ENCODE measurements around the gene LRP1B.

Gene LRP1B

DNA sequence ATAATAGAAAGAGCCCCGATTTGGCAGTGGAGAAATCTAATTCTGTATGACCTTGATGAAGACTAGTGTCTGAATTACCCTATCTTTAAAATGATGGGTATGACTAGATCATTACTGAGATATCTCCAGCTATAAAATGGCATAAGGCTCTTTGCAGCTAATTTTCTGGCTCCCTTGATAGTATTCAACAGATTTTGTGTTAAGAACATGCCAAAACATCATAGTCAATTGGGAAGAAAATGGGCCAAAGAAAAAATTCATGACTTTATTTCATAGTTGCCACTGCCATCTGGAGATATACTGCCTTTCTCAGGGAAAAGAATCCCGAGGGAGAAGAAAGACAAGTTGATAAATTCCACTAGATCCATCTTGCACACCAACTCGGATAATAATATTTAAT, 1618.7 kb downstream of the LRP1B start:
- TF ChIP-seq, protein P1, sequence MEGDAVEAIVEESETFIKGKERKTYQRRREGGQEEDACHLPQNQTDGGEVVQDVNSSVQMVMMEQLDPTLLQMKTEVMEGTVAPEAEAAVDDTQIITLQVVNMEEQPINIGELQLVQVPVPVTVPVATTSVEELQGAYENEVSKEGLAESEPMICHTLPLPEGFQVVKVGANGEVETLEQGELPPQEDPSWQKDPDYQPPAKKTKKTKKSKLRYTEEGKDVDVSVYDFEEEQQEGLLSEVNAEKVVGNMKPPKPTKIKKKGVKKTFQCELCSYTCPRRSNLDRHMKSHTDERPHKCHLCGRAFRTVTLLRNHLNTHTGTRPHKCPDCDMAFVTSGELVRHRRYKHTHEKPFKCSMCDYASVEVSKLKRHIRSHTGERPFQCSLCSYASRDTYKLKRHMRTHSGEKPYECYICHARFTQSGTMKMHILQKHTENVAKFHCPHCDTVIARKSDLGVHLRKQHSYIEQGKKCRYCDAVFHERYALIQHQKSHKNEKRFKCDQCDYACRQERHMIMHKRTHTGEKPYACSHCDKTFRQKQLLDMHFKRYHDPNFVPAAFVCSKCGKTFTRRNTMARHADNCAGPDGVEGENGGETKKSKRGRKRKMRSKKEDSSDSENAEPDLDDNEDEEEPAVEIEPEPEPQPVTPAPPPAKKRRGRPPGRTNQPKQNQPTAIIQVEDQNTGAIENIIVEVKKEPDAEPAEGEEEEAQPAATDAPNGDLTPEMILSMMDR (IDR thresholded peaks at IDR 0.05; ENCODE audit: insufficient read depth, low read depth, low read length, missing control alignments): no peak
- H3K4me3 ChIP-seq (ENCODE audit: low read length): no peak overlapping the region
- no peak for DNase-seq (ENCODE audit: low read depth)

DNA sequence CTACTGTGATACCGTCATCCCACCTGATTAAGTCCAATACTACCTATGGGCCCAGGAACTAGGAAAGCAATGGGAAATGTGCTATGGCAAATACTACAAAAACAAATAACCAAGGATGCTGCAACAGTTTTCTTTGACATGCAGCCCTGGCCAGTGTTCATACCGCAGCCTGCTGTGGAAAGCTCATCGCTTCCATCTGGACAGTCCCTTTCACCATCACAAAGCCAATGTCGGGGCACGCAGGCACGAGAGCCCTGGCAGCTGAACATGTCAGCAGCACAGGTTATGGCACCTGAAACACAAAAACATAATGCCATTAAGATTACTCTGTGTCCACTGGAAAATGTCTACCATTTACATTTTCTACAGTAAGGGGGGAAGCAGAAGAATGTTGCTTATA, 1621.1 kb downstream of the LRP1B start:
- DNase-seq (ENCODE audit: low read depth): no peak
- H3K4me3 ChIP-seq (ENCODE audit: low read length): no peak overlapping the region
- TF ChIP-seq, protein P1 (IDR thresholded peaks at IDR 0.05; ENCODE audit: insufficient read depth, low read depth, low read length, missing control alignments): no peak

DNA sequence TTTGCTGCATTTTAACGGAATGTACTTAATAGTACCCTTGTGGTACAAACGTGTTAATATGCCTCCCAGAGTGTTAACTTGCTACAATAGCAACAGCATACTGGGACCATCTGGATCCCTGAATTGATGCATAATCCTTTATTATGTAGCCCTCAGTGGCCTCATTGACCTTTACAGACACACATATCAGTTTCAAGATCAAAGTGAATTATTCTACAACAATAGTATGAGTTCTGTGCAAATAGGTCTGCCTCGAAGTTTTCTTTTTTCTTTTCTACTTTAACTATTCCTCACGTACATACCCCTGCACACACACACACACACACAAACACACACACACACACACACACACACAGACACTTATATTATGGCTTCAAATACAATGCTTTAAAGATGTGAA, 1622.1 kb downstream of the LRP1B start:
- no peak for DNase-seq (ENCODE audit: low read depth)
- TF ChIP-seq, protein P1 (IDR thresholded peaks at IDR 0.05; ENCODE audit: insufficient read depth, low read depth, low read length, missing control alignments): no peak
- no peak overlapping the region for H3K4me3 ChIP-seq (ENCODE audit: low read length)

DNA sequence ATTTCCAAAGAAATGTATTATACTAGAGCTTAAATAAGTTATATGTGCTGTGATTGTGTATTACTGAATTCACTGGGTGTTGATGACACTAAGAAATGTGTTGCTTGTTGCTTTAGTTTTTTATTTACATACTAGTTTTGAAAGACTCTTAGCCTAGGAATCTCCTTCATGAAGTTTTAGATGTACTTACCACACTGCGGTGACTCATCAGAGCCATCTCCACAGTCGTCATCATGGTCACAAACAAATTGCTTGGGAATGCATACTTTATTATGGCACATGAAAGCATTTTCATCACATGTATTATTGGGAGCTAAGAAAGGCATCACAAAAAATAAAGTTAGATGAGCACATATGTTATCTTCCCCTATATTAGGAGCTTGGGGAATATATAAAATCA, 1624.2 kb downstream of the LRP1B start:
- H3K4me3 ChIP-seq (ENCODE audit: low read length): no peak overlapping the region
- DNase-seq (ENCODE audit: low read depth): peak; percentile 63
- TF ChIP-seq, protein P1 (IDR thresholded peaks at IDR 0.05; ENCODE audit: insufficient read depth, low read depth, low read length, missing control alignments): no peak

DNA sequence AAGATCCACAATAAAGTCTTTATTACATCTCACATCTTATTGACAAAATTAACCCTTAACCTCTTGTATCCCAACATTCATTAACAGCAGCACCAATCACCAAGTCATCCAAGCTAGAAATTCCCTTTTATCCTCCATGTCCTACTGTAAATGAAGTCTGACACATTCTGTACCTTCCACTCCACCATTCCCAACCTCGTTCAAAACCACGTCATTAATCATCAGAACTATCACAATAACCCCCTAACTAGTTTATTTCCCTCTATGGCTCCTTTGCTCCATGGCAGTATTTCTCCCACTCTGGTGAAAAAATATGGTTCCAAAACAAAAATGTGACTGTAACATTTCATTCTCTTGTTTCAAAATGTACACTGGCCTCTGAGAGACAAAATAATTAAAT, 1626.2 kb downstream of the LRP1B start:
- TF ChIP-seq, protein P1 (IDR thresholded peaks at IDR 0.05; ENCODE audit: insufficient read depth, low read depth, low read length, missing control alignments): no peak
- no peak overlapping the region for H3K4me3 ChIP-seq (ENCODE audit: low read length)
- no peak for DNase-seq (ENCODE audit: low read depth)

DNA sequence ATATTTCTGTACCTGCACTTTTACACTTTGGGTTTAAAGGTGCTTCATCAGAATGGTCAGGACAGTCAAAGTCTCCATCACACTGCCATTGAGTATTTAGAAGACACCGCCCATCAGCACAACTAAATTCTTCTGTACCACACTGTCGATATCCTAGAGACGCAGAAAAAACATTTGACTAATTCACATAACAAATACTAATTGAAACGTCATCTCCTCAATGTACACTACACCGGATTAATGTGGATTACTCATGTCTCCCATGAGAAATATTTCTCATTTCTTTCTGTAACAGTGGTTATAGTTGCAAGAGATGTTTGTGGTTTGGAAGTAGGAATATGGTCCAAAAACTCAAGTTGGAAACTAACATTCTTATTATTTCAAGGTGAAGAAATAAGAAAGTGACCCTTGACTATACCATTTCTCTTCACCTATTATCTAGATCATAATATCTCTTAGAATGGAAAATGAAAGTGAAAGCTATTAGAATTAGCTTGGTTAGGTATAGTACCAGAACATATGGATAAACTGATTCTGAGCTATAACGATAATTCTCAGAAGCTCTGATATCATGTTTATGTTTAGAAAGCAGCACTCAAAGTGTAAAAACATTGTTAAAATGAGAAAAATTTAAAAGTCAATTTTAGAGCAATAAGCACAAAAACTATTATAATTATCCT, 1627.7 kb downstream of the LRP1B start:
- peak; percentile 81 for DNase-seq (ENCODE audit: low read depth)
- TF ChIP-seq, protein P1 (IDR thresholded peaks at IDR 0.05; ENCODE audit: insufficient read depth, low read depth, low read length, missing control alignments): no peak
- no peak overlapping the region for H3K4me3 ChIP-seq (ENCODE audit: low read length)

DNA sequence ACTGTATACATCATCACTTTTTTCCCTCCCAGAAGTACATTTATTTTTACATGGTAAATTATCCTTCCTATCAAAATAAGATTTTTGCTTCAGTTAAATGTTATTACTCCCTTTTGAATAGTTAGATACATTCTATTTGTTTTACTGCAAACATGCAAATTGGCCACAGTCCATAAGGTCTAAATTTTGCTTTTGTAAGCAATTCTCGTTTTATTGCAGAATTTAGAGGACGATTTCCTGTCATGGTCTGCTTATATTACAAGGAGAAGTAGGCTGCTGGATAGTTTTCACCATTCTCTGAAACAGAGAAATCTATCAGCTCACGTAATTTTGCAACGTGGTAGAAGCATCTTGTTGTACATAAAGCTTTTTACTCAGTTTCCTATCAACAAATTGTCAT, 1632.5 kb downstream of the LRP1B start:
- DNase-seq (ENCODE audit: low read depth): no peak
- TF ChIP-seq, protein P1 (IDR thresholded peaks at IDR 0.05; ENCODE audit: insufficient read depth, low read depth, low read length, missing control alignments): no peak
- no peak overlapping the region for H3K4me3 ChIP-seq (ENCODE audit: low read length)
